ACHN (cell line): Measurements from ENCODE around the gene KCNIP4.

Experiments
- DNase-seq: peaks from one replicate; pipeline ENCODE4 v3.0.0-alpha.2; 2015
- in situ Hi-C: cut with HindIII; loops from 2 replicates; pipeline ENCODE4 v1.10.0; 2017; ENCODE audit warnings: low sequenced_read_pairs, low pct_ligation_motif_present, low pct_unique_long_range_greater_than_20kb

The KCNIP4 gene

DNA sequence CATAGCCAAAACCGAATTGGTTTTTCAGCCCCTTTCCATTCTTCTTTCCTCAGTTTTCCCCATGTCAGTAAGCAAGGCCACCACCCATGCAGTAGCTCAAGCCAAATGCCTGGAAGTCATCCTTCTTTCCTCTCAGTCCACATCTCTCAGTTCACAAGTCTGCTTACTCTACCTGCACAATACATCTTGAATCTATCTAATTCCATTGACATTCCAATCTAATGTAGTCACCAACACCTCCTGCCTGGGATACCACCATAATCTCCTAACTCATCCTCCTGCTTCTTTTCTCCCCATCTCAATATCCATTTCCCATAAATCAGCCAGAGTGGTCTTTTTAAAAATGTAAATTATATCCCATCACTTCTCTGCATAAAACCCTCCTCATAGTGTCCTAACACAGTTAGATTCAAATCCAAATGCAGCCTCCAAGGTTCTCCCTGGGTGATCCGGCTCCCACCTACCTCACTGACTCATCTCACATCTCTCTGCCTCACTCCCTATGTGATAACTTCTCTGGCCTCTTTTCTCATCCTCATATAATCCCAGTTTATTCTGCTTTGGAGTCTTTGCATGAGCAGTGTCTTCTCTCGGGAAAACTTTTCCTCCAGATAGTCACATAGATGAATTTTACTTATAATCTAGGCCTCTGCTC lies 26.9 kb downstream of the KCNIP4 start:
- in situ Hi-C loops, result no loop called here
- no peak for DNase-seq

DNA sequence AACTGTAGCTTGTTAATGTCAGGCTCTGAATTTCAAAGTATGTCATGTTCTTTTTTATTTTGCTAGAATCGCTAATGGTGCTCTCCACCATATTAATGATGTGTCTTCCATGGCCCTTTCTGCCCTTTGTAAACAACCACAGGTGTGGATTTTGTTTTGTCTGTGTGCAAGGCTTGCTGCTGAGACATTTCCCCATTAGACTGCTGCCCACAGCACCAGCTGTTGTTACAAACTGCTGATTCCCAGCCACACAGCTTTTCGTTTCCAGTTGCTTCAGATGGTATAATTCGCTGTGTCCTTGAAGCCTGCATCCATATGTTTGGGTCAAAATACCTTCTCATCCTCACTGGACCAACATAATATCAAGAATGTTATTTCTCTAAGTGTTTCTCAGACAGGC lies 32.8 kb downstream of the KCNIP4 start:
- in situ Hi-C loops, result no loop called here

DNA sequence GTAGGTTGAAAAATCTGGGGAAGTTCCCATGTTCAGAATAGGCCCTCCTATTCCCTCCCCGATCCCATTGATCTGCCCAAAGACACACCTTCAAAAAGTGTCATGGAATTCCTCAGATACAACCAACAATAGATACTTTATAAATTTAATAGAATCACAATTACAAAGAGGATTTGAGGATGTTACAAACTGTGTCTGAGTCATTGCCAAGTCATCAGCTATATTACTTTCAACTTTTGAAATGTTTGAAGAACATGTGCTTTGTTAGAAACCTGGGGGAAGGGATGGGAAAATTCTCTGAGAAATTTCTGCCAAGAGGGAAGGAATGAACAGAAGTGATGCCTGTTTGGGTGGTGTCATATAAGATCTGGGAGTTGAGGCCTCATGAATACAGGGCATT lies 46.7 kb downstream of the KCNIP4 start:
- in situ Hi-C loops, result no loop called here
- no peak for DNase-seq

More for the DNA sequence above, 32.8 kb downstream of the KCNIP4 start:
- no peak for DNase-seq

DNA sequence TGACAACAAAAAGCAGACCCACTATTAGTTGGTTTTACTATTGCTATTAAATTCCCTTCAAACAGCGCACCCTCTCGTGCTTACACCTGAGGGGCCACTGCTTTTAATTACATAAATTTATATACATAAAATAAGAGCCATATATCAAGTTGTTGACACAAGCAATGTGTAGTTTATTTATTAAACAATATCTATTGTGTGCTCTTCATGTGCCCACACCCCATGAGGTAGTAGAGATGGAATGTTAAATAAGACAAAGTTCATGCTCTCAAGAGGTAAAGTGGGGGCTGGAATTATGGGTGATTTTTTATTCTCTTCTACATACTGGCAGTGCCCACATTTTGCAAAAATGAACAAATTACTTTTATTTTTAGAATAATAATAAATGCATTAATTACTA lies 47.3 kb downstream of the KCNIP4 start:
- no peak for DNase-seq
- in situ Hi-C loops, result no loop called here

DNA sequence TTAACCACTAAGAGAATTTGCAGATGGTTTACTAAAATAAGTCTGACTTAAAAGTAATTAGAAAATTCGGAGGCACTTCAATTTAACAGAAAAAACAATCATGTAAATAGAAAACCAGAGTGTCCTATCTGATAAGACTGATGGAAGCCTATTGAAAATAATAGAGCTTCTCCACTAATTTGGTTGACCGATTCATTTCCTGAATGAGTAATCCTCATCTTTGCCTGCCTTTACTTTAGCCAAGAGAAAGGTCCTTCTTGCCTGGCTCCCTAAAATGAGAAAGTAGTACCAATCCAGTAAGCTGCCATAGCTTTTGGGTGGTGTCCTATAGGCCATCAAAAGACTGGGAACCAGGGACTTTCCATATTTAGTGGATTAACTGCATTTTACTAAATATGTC lies 48.4 kb downstream of the KCNIP4 start:
- in situ Hi-C loops, result no loop called here
- DNase-seq, result no peak

DNA sequence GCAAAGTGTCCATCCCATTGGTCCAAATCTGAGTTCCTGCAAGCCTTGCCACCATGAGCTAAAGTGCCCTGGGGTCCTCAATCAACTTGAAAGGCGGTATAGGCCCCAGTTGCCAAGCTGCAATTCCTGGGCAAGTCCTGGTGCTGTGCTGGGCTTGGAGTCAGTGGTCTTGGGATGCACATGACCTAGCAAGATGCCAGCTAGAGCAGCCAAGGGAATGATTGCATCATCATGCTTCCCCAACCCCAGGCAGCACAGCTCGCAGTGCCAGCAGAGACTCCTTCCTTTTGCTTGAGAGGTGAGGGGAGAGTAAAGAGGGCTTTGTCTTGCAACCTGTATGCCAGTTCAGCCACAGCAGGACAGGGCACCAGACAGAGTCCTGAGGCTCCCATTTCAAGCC lies 50.5 kb downstream of the KCNIP4 start:
- in situ Hi-C loops, result no loop called here
- no peak for DNase-seq

DNA sequence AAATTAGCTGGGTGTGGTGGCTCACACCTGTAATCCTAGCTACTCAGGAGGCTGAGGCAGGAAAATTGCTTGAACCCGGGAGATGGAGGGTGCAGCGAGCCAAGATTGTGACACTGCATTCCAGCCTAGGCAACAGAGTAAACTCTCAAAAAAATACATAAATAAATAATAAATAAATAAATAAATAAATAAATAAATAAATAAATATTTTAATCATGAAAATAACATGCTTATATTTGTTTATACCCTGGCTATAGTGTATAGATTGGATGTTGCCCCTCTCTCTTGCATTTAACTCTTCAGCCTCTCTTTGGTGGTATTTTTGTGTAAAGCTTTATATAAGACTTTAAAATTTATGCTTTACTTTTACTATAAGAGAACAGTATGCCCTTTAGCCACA lies 51.8 kb downstream of the KCNIP4 start:
- in situ Hi-C loops, result no loop called here
- DNase-seq, result no peak

DNA sequence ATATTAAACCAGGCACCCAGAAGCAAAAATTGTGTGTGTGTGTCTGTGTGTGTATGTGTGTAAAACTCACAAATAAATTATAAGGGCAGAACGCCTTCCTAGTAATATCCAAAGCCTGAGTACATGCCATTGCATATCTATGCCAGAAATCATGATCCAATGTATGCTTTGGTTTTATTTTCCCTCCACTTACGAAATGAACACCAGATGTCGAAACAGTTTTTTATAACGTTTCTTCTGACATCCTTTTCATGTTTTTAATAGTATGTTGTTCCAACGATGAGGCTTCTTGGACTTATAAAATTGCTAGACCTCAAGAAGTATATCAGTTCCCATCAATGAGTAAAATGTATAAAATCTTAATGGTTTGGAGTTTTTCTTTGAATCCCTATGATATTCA lies 55.4 kb downstream of the KCNIP4 start:
- no peak for DNase-seq
- in situ Hi-C loops, result no loop called here

DNA sequence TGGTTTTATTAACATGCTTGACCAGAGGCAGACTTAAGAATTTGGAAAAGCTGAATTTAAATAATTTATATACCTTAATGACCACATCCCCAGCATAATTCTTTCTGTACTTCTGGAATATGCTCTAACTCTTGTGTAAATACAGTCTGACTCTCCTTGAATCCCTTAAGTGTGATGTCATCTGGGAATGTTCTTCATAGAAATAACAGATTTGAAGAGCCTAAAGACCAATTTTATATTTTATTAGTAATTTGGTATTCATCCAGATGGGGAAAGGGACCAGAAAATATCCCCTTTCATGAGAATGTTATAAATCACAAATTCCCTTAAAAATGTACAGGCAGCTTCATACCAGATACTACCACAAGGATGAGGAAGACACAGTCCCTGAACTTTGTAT lies 58.3 kb downstream of the KCNIP4 start:
- no peak for DNase-seq
- in situ Hi-C loops, result no loop called here

DNA sequence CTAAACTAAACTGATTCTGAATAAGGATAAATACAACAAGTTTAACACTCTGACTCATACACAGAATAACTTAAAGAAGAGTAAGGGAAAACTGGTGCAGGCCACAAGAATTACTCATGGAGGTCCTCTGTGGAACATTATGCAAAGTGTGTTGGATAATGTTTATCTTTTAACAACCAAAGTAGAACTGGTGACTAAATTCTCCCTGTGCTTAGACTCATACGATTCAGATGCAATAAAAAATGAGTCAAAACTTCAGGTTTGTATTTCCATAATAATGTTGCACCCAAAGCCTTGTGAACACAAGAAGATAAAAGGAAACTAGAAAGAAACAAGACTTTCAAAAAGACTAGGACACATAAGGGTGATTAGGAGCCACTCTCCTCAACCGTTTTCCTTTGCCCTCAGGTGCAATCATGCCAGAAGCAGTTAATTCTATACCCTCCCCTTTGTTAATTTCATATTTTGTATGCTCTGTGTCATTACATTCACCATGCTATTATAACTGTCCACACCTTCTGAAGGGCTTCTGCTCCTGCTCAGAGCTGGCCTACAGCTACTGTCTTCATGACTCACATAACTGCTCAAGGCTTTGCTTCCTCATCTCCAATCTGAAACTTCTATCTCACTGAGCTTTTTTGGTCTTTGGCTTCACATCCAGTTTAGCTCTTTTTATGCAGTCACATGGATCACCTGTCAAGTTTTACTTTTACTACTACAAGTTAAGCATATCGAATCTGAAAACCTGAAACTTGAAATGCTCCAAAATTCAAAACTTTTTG lies 60.2 kb downstream of the KCNIP4 start:
- peak; percentile 75 for DNase-seq
- in situ Hi-C loops, result no loop called here

DNA sequence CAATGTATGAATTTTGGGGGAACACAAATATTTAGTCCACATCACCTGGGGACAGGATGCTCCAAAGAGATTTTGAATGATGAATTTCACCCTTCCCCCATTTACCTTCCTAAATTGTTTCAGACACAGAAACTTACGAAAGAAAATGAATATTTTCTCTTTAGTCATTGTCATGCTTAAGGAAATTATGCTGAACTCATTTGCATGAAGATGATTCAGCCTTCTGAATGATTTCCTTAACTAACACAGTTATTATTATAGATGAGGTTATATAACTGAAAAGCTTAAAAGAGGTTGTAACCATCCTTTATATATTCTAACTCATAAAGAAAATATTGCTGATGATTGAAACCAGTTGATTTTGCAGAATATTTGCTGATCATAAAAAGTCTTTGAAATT lies 61.1 kb downstream of the KCNIP4 start:
- in situ Hi-C loops, result no loop called here
- DNase-seq, result no peak

DNA sequence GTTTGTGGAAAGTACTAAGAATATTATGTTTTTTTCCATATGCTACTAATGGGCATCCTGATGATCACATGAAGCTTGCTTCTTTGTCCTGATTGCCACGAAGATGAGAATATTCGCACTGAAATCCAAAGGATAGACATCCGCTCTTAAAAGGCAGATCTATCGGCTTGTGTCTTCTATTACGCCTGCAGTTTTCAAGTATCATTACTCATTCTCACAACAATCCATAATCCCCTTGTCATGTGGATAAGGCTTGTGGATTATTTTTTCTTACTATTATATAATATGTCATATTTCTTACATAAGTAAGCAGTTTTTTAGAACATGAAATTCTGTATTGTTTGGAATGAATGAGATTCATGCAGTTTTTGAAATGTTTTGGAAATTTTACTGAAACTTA lies 62.8 kb downstream of the KCNIP4 start:
- in situ Hi-C loops, result no loop called here
- no peak for DNase-seq

DNA sequence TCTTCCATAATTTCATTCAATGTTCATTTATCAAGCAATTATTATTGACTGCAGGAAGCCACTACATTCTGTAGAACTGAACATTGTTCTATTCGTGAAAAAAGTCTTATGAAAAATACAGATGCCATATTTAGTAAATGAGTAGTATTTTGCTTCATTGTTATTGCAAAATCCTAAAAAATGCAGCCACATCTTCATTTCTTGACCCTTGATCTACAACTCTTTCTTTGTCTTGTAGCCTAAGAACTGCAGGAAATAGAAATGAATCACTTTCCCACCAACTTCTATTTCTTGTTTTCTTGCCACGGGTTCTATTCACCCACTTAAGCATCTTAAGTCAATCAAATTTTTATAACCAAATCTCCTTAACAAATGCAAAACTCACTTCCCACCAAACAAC lies 63.3 kb downstream of the KCNIP4 start:
- DNase-seq, result no peak
- in situ Hi-C loops, result no loop called here

DNA sequence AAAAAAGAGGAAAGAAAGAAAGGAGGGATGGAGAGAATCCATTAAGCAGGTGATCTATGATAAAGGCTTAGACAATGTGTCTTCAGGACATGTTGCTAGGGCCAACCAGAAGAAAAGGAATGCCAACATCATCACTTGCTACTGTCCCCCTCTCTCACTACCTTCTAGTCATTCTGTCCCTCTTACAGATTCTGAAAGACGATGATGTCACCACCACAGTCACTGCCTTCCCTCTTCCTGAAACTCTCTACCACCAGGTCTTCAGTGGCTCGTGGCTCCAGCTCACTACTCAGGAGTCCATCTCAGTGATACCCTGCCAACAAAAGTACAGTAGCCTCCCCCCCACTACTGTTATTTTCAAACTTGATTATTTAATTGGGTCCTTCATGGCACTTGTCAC lies 64.0 kb downstream of the KCNIP4 start:
- in situ Hi-C loops, result no loop called here
- DNase-seq, result no peak

DNA sequence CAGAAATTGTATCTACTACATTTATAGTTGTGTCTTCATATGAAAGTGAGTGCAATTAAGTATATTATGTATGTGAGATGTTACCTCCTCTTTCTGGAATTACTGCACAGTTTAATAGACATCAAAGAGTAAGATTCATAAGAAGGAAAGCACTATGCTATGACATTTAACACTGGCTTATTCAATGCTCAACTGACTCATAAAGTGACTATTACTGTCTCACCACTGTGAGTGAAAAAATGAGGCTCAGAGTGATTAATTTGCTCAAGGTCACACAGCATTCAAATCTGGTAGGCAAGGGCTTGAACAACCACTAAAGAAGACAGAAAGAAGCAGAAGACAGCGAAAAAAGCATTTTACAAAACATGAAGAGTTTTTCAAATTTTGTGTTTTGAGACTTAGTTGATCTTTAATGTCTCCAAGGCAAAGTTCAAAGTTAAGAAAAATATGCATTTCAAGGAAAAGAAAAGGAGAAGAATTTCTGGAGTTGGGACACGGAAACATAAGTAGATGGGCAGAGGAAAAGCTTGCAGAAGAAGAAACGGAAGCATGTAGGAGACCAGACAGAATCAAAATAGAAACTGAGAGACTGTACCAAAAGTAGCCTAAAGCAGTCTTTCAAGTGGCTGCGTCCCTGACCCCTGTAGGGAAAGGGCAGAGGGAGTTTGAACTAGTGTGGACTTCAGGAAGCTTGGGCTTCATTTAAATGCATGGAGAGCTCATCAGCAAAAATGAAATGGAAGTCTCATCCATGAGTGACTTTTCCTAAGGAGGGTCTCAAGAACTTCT lies 66.3 kb downstream of the KCNIP4 start:
- in situ Hi-C loops, result no loop called here
- DNase-seq, result no peak

DNA sequence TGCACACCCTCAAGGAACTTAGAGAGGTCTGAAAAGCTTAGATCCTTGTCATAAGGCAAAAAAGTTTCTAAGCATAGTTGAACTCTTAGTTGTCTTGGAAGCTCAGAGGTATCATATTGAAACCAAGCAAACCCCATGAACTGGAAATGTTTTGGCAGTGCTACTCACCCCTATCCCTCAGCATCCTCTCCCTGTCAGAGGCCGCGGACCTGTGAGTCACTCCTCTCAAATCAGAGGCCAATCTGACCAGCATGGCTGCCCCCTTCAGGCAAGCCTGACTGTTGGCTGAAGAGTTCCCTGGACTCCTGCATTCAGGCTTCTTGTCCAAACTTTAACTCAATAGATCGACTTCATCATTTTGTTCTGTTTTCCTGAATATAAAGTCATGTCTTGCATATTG lies 69.4 kb downstream of the KCNIP4 start:
- in situ Hi-C loops, result no loop called here
- DNase-seq, result peak; percentile 72

DNA sequence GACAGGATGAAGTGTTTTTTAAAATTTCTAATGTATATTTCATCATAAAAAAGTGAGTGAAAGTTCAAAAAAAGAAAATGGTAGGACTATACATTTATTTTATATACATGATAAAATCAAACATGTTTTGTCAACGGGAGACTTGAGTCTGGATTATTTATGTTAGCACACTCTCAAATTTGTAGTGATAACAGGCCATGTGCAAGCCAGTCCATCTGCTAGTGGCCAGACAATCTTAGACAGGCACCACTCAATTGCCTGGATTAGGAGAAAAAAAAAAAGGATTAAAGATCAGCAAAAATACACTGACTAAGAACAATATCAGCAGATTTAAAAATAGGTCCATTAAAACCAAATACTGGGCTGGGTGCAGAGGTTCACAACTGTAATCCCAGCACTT lies 71.9 kb downstream of the KCNIP4 start:
- in situ Hi-C loops, result no loop called here
- no peak for DNase-seq

DNA sequence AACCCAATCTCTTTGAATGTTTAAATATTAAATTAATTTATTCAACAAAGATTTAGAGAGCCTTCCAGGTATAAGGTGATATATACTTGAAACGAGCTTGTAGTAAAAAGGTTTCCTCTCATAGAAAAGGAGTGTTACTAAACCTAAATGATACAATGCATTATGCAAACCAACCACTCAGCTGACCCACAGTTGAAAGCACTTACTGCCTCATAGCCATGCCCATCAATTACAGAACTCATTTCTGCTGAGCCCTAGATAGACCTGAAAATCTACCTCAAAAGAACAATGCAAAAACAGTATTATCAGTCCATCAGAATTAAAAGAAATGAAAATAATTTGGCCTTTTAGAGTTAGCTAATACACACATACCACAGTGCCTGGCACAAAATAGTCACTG lies 75.4 kb downstream of the KCNIP4 start:
- no peak for DNase-seq
- in situ Hi-C loops, result no loop called here

DNA sequence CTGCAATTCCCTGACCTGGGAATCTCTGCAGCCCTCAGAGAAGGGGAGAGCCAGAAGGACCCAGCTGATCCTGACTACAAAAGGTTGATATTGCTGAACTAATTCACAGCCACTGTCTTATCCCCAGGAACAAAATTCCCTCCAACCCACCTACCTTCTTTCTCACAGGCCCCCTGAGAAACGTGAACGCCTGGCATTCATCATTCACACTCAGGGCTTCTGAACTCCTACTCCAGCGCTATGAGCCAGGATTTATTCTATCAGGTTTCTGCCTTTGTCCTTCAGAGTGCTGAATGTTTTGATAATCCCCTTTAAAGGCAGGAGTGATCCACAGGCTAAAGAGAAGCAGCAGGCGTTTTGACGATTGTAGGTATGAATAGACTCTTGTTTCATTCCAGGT lies 76.5 kb downstream of the KCNIP4 start:
- DNase-seq, result no peak
- in situ Hi-C loops, result no loop called here
